ENCODE results near the gene TMEM39A.

- TF ChIP-seq EZH2 (IDR thresholded peaks at IDR 0.05; ENCODE audit: borderline replicate concordance, low read depth, low read length, severe bottlenecking) (no peak), CTCF (IDR thresholded peaks at IDR 0.05; ENCODE audit: extremely low read depth in 1 of 2, insufficient read depth in 1 of 2, low read depth in 1 of 2, low read length in 2 of 2) (no peak), POLR2A (IDR thresholded peaks at IDR 0.05; ENCODE audit: low read depth, low read length) (no peak), JUN (IDR thresholded peaks at IDR 0.05; ENCODE audit: borderline replicate concordance, insufficient read depth, insufficient read length, low read depth) (no peak), POLR2AphosphoS5 (IDR thresholded peaks at IDR 0.05; ENCODE audit: insufficient read depth, low read depth, low read length) (no peak)
- TF ChIP-seq, protein P1, sequence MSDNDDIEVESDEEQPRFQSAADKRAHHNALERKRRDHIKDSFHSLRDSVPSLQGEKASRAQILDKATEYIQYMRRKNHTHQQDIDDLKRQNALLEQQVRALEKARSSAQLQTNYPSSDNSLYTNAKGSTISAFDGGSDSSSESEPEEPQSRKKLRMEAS (IDR thresholded peaks at IDR 0.05; ENCODE audit: insufficient read depth, insufficient read length): no peak
These were observed 44.8 kb downstream of the TMEM39A start for GRCh38 chr3:119418641-119419040.

Measured in endothelial cell of umbilical vein (primary cell).